Neuronal stem cell (in vitro differentiated cells): Measurements from ENCODE around the gene SMIM24.
"Not testable (repeated sequence)": the region's sequence is repeated elsewhere in the genome, so short reads cannot be mapped to it uniquely, and the experiment has no call there.

ENCODE experiments used
- DNase-seq: peaks from one replicate; pipeline ENCODE4 v3.0.0-alpha.2; 2013; ENCODE audit warnings: low spot score
- H2AFZ ChIP-seq: one replicate; pipeline ENCODE4 v1.6.1; 2013; ENCODE audit warnings: mild to moderate bottlenecking, low read length, inconsistent platforms
- H2AK5ac ChIP-seq: 2 replicates; pipeline ENCODE4 v1.6.1; 2013; ENCODE audit warnings: low read depth, mild to moderate bottlenecking, inconsistent platforms, low read length, moderate library complexity, mixed read lengths
- H2BK120ac ChIP-seq: 2 replicates; pipeline ENCODE4 v1.6.1; 2013; ENCODE audit warnings: low read depth, mild to moderate bottlenecking, inconsistent platforms, low read length, moderate library complexity, mixed read lengths
- H2BK12ac ChIP-seq: one replicate; pipeline ENCODE4 v1.6.1; 2013; ENCODE audit warnings: low read length, inconsistent platforms
- H2BK15ac ChIP-seq: 2 replicates; pipeline ENCODE4 v1.6.1; 2013; ENCODE audit warnings: mild to moderate bottlenecking, low read length, inconsistent platforms, mixed read lengths
- H2BK5ac ChIP-seq: one replicate; pipeline ENCODE4 v1.6.1; 2013; ENCODE audit warnings: inconsistent platforms, mild to moderate bottlenecking, low read length, moderate library complexity
- H3K14ac ChIP-seq: one replicate; pipeline ENCODE4 v1.6.1; 2013; ENCODE audit warnings: low read length, inconsistent platforms
- H3K18ac ChIP-seq: 2 replicates; pipeline ENCODE4 v1.6.1; 2013; ENCODE audit warnings: low read length, inconsistent platforms
- H3K23ac ChIP-seq: 2 replicates; pipeline ENCODE4 v1.6.1; 2013; ENCODE audit warnings: low read depth, mild to moderate bottlenecking, mixed read lengths, low read length, inconsistent platforms; ENCODE audit not compliant: poor library complexity
- H3K27ac ChIP-seq: replicated peaks from 3 replicates; pipeline ENCODE4 v1.5.1; 2013; ENCODE audit warnings: low read length, inconsistent platforms
- H3K27me3 ChIP-seq, 3 experiments: 2 replicates each; pipeline ENCODE4 v1.6.1; 2013; ENCODE audit warnings: low read length in 3 of 3, mild to moderate bottlenecking in 2 of 3, inconsistent platforms in 1 of 3, low read depth in 1 of 3, mixed read lengths in 1 of 3, moderate library complexity in 1 of 3; ENCODE audit not compliant: control insufficient read depth in 3 of 3, insufficient read depth in 3 of 3
- H3K36me3 ChIP-seq, 2 donors: replicated peaks in 1 of 2; 2 replicates each; pipeline ENCODE4 v1.6.1; 2013; ENCODE audit warnings: low read length in 2 of 2; ENCODE audit not compliant: control insufficient read depth in 2 of 2, insufficient read depth in 2 of 2
- H3K4ac ChIP-seq: 2 replicates; pipeline ENCODE4 v1.6.1; 2013; ENCODE audit warnings: inconsistent platforms, mild to moderate bottlenecking, low read length, moderate library complexity
- H3K4me1 ChIP-seq, 2 donors: 1 replicate in 1 of 2; 2 replicates in 1 of 2; pipeline ENCODE4 v1.6.1; 2013; ENCODE audit warnings: low read length in 2 of 2, low read depth in 1 of 2; ENCODE audit not compliant: control insufficient read depth in 2 of 2, insufficient read depth in 1 of 2
- H3K4me2 ChIP-seq: one replicate; pipeline ENCODE4 v1.6.1; 2013; ENCODE audit warnings: mild to moderate bottlenecking, low read length, inconsistent platforms; ENCODE audit not compliant: insufficient read depth, poor library complexity, severe bottlenecking
- H3K4me3 ChIP-seq, 2 donors: 2 replicates each; pipeline ENCODE4 v1.5.1; 2013; ENCODE audit warnings: low read length in 2 of 2, mild to moderate bottlenecking in 2 of 2, inconsistent platforms in 1 of 2, moderate library complexity in 1 of 2
- H3K79me1 ChIP-seq: one replicate; pipeline ENCODE4 v1.6.1; 2013; ENCODE audit warnings: low read depth, mild to moderate bottlenecking, inconsistent platforms, low read length, moderate library complexity
- H3K9ac ChIP-seq: one replicate; pipeline ENCODE4 v1.6.1; 2013; ENCODE audit warnings: mild to moderate bottlenecking, low read depth, low read length, inconsistent platforms; ENCODE audit not compliant: poor library complexity
- H3K9me3 ChIP-seq, 2 donors: replicated peaks in 1 of 2; 2 replicates each; pipeline versions ENCODE3 to v1.6.1; 2013; ENCODE audit warnings: low read length in 2 of 2, mild to moderate bottlenecking in 2 of 2, inconsistent platforms in 1 of 2, low read depth in 1 of 2, mixed read lengths in 1 of 2, moderate library complexity in 1 of 2; ENCODE audit not compliant: control insufficient read depth in 2 of 2, insufficient read depth in 1 of 2
- H4K8ac ChIP-seq: one replicate; pipeline ENCODE4 v1.6.1; 2013; ENCODE audit warnings: low read depth, mild to moderate bottlenecking, inconsistent platforms, low read length, moderate library complexity
- H4K91ac ChIP-seq: one replicate; pipeline ENCODE4 v1.6.1; 2013; ENCODE audit warnings: low read length, low read depth, mild to moderate bottlenecking, inconsistent platforms; ENCODE audit not compliant: poor library complexity
- WGBS, 2 donors: extraction: QIAGEN DNeasy Blood & Tissue Kit; methylation state at CpG; one replicate each; pipeline ENCODE4 v1.1.7; 2013; ENCODE audit warnings: missing lambda C conversion rate in 2 of 2, mixed read lengths in 1 of 2; ENCODE audit not compliant: insufficient read length in 2 of 2, insufficient replicate concordance in 1 of 2; ENCODE audit errors: extremely low coverage in 2 of 2; 5-methylcytosine and 5-hydroxymethylcytosine counted together

Gene SMIM24

DNA sequence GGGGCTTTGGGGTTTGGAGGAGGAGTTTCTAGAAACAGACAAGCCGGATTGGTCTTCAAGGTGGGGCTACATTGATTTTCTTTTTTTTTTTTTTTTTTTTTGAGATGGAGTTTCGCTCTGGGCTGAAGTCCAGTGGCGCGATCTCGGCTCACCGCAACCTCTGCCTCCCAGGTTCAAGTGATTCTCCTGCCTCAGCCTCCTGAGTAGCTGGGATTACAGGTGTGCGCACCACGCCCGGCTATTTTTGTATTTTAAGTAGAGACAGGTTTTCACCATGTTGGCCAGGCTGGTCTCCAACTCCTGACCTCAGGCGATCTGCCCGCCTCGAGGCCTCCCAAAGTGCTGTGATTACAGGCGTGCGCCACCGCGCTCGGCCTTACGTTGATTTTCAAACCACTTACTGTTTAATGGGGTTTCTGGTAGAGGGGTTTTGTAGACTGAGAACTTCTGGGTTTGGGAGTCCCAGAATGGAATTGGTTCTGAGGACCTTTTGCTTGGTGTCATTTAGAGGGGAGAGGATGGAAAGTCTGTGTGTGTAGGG is 27.9 kb upstream of the SMIM24 start:
- not testable (repeated sequence) for H2BK12ac ChIP-seq, DNase-seq, H2AFZ ChIP-seq, H4K8ac ChIP-seq, H2BK15ac ChIP-seq, H3K23ac ChIP-seq, H3K4ac ChIP-seq, H3K9ac ChIP-seq, H3K27ac ChIP-seq, H3K27me3 ChIP-seq, H3K14ac ChIP-seq, H3K18ac ChIP-seq, H3K4me3 ChIP-seq, H4K91ac ChIP-seq, H2AK5ac ChIP-seq, H2BK120ac ChIP-seq, H3K9me3 ChIP-seq, H3K4me2 ChIP-seq
- Histone ChIP-seq H3K36me3 (peaks cover 20 to 53% of the 10 kb centered on the region in 2 donors), H2BK5ac (peak overlapping the region; percentile 53), H3K4me1 (peaks cover 9 to 13% of the 10 kb centered on the region in 2 donors), H3K79me1 (peaks cover 53% of the 10 kb centered on the region)
- no CpG with 5 or more reads among the region's 18 CpGs for WGBS, 2 donors

DNA sequence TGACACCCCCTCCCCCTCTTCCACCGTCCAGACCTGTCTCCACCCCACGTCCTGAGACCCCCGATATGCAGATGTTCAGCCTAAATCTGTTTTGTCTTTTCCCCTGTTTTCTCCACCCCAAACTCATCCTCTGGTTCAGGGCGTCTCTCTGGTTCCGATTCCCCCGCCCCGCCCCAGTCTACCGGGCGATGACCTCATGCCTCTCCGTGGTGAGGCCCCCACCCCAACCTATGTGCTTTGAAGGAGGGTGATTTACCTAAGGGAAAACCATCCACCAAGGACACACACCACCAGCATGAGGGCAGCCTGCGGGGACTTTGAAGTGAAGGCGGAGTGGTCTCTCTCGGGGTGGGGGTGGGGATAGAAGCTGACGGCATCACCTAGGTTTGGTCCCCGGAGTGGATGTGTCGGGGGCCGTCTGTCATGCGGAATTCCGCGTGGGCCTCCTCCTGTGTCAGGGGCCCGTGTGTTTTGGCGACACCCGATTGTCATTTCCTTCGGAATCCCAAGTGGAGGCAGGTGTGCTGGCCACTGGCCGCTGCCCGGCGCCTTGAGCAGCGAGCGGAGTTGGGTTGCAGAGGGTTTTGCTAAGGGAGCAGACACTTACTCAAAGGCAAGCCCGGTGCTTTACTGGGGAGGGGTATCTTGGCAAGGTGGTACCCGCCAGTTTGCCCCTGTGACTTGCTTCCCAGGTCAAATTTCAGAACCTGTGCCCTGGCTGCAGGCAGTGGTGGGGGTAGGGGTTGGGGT is 27.2 kb upstream of the SMIM24 start:
- Histone ChIP-seq H3K4me3 (peak overlapping the region; percentile 90 to 92), H2BK15ac (no peak overlapping the region), H2BK120ac (no peak overlapping the region), H3K9ac (peak overlapping the region; percentile 99), H3K18ac (peak overlapping the region; percentile 64), H2AFZ (no peak overlapping the region), H2BK12ac (no peak overlapping the region), H3K4ac (no peak overlapping the region), H3K4me1 (peaks cover 9 to 13% of the 10 kb centered on the region in 2 donors), H3K79me1 (peaks cover 47% of the 10 kb centered on the region), H4K8ac (no peak overlapping the region), H3K4me2 (peak overlapping the region; percentile 99), H3K9me3 (no peaks in the 10 kb centered on the region), H2BK5ac (no peak overlapping the region), H3K36me3 (peaks cover 20 to 47% of the 10 kb centered on the region in 2 donors), H3K27ac (no peak overlapping the region), H3K14ac (peak overlapping the region; percentile 44), H3K23ac (peak overlapping the region; percentile 85), H4K91ac (no peak overlapping the region), H3K27me3 (no peaks in the 10 kb centered on the region), H2AK5ac (peak overlapping the region; percentile 46)
- no peak for DNase-seq
- WGBS, 2 donors, result no CpG with 5 or more reads among the region's 31 CpGs

DNA sequence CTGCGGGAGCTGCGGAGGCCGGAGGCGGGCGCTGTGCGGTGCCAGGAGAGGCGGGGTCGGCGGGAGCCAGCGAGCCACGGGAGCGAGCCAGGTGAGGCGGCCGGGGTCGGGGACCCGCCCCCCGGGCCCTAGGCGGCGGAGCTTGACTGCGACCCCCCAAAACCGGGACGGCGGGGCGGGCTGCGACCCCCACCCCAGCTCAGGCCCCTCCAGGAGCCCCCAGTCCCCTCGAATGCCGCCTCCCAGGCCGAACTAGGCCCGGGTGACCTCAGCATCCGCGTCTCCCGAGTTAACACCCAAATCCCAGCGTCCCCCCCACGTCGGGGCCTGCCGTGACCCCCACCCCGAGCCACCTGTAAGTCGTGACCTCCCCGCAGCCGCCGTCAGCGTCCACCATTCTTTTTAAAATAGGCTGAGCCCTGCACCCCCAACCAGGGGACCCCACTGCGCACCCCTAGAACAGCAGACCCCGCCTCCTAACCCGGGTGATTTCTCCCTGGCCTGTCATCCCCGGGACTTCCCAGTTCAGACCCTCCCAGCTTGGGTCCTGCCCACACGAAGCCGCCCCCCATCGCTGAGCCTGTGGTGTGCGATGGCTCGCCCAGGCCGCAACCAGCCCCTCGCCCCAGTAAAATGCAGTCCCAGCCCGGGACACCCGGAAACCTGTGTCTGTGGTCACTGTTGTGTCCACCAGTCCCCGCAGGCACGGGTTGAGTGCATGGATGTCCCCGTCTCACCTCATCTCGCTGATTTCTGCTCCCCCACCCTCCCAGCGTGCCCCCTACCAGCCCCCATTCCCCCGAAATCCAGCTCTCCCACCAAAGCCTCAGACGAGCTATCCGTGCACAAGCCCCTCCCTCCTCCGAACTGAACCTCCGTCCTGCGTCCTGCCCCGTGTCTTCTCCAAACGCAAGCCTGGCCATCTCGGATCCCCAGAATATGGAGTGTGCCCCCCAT is 26.3 kb upstream of the SMIM24 start:
- peak overlapping the region; percentile 95 for H3K18ac ChIP-seq
- no peak for DNase-seq
- H3K27ac ChIP-seq, result no peak overlapping the region
- H3K36me3 ChIP-seq, result peaks cover 20 to 40% of the 10 kb centered on the region in 2 donors
- peak overlapping the region; percentile 97 for H2AK5ac ChIP-seq
- H2BK120ac ChIP-seq, result peak overlapping the region; percentile 97
- H3K4me2 ChIP-seq, result peak overlapping the region; percentile 99
- no peaks in the 10 kb centered on the region for H3K27me3 ChIP-seq
- H3K4ac ChIP-seq, result no peak overlapping the region
- no CpG with 5 or more reads among the region's 69 CpGs for WGBS, 2 donors
- H4K8ac ChIP-seq, result no peak overlapping the region
- H4K91ac ChIP-seq, result no peak overlapping the region
- peak overlapping the region; percentile 90 for H2BK5ac ChIP-seq
- H3K79me1 ChIP-seq, result peaks cover 39% of the 10 kb centered on the region
- H2BK12ac ChIP-seq, result no peak overlapping the region
- peaks cover 9 to 13% of the 10 kb centered on the region in 2 donors for H3K4me1 ChIP-seq
- peak overlapping the region; percentile 90 to 92 for H3K4me3 ChIP-seq
- peak overlapping the region; percentile 94 for H3K14ac ChIP-seq
- H3K9ac ChIP-seq, result peak overlapping the region; percentile 99
- peak overlapping the region; percentile 85 for H3K23ac ChIP-seq
- no peak overlapping the region for H2BK15ac ChIP-seq
- H2AFZ ChIP-seq, result peak overlapping the region; percentile 90
- H3K9me3 ChIP-seq, result no peaks in the 10 kb centered on the region
